ENCODE measurements around the gene ANKRD16. TPM values are rescaled to one million over a fixed set of nuclear protein-coding genes. Genes with fewer than 3 reads are reported as not detected.

Gene ANKRD16
- total RNA-seq, 2 donors from 2014 or later: 2.8 to 4.2 TPM

DNA sequence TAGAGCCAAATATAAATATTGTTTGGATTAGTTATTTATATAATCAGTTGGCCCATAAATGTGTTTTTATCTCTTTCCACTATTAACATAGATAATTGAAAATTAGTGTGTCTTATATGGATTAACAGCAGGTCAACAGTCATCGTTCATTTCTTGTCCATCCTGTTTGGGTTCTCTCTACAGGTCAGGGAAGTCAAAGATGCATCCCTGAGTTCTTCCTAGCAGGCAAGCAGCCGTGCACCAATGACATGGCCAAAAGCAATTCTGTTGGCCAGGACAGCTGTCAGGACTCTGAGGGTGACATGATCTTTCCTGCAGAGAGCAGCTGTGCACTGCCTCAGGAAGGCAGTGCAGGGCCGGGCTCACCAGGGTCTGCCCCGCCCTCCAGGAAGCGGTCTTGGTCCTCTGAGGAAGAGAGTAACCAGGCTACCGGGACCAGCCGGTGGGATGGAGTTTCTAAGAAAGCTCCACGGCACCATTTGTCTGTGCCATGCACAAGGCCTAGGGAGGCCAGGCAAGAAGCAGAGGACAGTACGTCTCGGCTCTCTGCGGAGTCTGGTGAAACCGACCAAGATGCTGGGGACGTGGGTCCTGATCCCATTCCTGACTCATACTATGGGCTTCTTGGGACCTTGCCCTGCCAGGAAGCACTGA lies 16.3 kb upstream of the ANKRD16 start:
- ATAC-seq (peak; percentile 39 to 82), DNase-seq (peak; percentile 44)
- intact Hi-C loops (cut with DNase I): no loop called here

DNA sequence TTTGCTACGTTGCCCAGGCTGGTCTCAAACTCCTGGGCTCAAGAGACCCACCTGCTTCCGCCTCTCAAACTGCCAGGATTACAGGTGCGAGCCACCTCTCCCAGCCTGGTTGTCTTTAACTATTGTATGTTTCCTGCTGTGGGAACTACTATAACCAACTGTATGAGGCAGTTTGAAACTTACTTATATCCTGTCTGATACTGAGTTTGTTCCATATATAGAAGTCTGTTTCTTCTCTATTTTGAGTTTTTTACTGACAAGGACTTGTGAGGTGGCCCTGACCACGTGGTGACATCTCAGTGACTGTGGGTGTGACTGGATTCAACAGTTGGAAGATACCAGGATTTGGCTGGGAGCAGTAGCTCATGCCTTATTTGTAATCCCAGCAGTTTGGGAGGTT lies 14.5 kb upstream of the ANKRD16 start:
- DNase-seq (no peak), ATAC-seq (peak; percentile 71 to 77)
- intact Hi-C loops (cut with DNase I): no loop called here

DNA sequence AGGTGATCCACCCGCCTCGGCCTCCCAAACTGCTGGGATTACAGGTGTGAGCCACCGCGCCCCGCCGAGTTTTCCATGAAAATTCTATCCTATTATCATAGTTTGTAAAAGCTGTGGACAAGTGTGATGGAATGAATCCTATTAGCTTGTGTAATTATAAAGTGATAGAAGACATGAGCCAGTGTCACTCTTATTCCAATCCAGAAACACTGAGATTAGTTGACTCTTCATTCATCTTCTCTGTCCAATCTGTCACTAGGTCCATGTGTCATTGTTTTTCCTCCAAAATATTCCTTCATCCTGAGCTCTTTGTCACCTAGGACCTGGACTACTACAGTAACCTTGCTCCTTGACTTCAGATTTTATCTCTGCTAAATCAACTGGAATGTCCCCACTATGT lies 13.9 kb upstream of the ANKRD16 start:
- ATAC-seq (peak; percentile 51 to 71), DNase-seq (no peak)
- intact Hi-C loops (cut with DNase I): no loop called here

DNA sequence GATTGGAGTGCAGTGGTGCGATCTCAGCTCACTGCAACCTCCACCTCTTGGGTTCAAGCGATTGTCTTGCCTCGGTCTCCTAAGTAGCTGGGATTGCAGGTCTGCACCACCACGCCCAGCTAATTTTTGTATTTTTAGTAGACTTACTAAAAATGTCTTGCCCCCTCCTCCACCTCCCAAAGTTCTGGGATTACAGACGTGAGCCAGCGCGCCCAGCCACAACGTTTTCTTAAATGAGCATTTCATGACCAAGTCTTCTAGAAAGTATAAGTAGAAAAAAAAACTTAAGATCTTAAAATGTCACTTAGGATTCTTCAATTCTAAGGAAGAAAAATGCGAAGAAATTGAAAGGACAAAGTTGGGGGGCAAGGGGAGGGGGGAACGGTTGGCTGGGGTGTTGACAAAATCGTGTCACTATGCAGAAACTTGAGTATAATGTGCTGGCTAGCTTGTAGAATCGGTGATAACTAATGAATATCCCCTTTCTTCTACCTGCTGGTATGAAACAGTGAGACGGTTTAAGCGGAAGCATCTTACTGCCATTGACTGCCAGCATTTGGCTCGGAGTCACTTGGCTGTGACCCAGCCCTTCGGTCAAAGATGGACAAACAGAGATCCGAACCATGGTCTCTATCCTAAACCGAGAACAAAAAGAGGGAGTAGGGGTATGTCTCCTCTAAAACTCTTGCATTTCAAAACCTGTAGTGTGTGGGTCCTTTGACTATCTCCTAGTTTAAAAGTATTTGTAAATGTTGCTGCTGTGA lies 13.0 kb upstream of the ANKRD16 start:
- DNase-seq (no peak), ATAC-seq (no peak)
- intact Hi-C loops (cut with DNase I): no loop called here

DNA sequence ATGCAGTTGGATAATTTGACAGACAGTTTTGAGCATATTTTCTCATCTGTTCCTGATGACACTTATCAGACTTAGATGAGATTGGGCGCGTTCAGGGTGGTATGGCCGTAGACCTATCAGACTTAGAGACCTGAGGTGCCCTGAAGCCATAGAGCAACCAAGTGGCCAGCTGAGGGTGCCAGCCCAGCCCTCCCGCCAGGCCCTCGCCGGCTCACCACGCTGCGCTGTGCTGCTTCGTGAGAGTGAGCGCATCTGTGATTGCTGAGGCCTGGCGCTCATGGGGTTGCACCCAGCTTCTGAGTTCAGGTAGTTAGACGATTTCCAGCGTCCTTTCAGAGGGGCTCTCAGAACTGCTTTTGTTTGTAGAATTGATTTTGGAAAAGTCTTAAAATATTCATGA lies 10.6 kb upstream of the ANKRD16 start:
- intact Hi-C loops (cut with DNase I): no loop called here
- DNase-seq (no peak), ATAC-seq (no peak)

DNA sequence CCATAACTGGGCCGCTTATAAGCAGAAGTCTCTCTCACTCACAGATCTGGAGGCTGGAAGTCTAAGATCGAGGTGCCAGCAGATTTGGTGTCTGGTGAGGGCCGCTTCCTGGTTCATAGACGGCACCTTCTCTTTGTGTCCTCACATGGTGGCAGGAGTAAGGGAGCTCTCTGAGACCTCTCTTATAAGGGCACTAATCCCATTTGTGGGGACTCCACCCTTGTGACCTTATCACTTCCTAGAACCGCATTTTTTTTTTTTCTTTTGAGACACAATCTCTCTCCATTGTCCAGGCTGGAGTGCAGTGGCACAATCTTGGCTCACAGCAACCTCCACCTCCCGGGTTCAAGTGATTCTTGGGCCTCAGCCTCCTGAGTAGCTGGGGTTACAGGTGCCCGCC lies 8.5 kb upstream of the ANKRD16 start:
- intact Hi-C loops (cut with DNase I): no loop called here
- DNase-seq (no peak), ATAC-seq (no peak)

DNA sequence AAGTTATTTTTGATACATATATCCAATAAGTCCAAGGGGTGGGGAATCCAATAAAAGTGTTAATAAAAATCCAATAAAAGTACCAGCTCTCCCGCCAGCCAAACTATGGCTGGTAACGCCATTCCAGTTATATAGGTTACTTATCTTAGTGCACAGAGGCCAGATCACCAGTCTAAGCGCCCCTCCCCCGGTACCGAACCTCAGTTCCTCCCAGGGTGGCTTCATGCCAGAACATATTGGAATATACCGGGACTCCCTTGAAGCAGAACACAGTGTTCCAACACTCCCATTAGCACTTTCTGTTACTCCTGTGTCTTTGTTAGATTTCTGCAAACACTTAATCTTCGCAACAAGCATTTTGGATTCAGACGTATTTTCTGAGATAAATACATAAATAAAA lies 7.8 kb upstream of the ANKRD16 start:
- intact Hi-C loops (cut with DNase I): no loop called here
- DNase-seq (no peak), ATAC-seq (no peak)

DNA sequence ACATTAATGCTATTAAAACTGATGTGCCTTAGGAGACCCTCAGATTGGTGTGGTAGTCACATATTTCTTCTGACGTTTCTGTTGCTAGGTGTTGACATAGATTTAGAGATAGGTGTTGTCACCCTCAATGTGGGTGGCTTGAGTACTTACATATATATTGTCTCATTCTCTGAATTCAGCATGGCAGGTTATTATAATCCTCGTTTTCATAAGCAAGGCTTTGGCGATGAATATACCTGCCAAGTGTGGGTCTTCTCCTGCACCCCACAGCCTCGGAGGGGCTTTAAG lies 7.3 kb upstream of the ANKRD16 start:
- ATAC-seq (no peak), DNase-seq (no peak)
- intact Hi-C loops (cut with DNase I): no loop called here

DNA sequence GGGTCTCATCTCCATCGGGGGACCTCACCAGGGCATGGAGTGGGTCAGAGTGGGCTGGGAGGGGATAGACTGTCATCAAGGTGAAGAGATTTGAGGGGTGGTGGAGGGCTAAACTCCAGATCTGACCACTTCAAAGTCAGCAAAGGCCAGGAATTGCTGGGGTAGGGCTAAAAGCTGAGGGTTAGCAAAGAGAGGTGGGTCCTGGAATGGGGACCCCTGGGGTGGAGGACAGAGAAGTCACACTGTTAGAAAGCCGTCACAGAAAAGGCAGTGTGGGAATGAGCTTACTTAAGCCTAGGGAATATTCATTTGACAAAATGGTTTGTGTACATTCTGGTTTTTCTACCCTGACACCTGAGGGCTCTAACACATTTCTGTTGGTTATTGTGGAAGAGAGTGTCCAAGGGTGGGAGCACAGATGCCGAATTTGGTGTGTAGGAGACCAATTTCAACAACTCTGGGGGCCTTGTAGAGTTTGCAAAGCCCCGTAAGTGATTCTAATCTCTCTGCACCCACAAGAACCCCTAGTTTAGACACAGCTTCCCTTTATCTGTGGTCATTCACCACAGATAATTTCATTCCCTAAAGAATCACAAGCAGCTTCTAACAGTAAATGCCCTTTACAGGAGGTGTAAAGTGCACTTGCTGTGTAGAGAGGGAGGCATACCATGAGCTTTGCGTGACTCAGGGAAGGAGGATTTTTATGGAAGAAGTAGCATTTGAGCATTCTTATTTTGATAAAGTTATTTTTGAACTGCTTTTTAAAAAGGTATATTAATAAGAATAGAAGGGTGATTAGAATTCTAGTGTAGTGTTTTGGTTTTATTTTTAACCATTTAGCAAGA lies 6.7 kb upstream of the ANKRD16 start:
- no peak for ATAC-seq
- intact Hi-C loops (cut with DNase I): no loop called here
- no peak for DNase-seq

DNA sequence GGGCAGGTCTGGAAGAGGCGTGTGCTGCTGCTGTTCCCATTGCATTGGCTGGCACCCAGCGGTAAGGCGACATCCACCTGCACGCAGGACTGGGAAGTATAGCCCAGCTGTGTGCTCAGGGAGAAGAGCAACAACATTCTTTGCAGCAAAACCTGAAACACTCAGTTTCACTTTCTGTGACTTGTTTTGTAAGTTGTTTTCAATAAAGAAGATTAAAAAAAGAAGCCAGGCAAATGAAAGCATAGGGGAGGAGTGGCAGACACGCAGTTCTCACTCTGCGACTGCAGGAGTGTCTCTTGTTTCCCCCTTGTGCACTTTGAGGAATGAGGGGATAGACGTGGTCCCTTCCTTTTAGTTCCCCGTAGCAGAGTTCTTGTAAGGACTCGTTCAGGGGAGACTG lies 6.1 kb upstream of the ANKRD16 start:
- DNase-seq (no peak), ATAC-seq (no peak)
- intact Hi-C loops (cut with DNase I): no loop called here

DNA sequence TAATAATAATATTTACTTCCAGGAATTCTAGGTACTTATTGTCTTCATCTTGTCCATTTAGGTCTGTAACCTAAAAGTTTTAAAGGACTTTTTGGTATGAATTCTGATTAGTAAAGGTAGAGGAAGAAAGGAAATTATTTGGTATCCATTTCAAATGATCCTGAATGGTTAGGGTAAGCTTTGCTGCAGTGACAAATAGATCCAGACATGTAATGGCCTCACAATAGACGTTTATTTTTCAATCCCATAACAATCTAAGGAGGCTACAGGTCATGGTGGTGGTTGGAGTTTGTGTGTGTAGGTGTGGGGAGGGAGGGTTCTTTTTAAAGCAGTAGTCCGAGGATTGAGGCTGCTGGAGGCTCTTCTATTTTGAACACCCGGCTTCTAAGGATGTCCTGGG lies 5.7 kb upstream of the ANKRD16 start:
- no peak for DNase-seq
- no peak for ATAC-seq
- intact Hi-C loops (cut with DNase I): no loop called here

DNA sequence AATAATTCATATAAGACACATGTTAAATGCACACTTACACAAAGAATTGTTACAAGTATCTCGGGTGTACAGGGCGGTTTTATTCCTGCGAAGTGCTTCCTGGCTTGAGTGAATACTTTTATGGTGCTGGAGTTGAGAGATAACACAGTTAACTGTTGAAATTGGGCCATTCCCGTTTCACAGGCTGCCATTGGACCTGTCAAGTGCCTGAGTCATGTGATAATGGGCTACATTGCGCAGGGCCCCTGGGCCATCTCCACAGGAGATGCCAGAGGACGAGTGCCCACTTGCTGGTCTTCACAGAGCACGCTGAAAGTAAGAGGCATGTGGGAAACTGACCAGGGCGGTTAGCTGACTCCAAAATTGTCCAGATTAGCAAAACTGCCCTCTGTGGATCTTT lies 5.2 kb upstream of the ANKRD16 start:
- intact Hi-C loops (cut with DNase I): no loop called here
- ATAC-seq (peak; percentile 51 to 53), DNase-seq (peak; percentile 53)

DNA sequence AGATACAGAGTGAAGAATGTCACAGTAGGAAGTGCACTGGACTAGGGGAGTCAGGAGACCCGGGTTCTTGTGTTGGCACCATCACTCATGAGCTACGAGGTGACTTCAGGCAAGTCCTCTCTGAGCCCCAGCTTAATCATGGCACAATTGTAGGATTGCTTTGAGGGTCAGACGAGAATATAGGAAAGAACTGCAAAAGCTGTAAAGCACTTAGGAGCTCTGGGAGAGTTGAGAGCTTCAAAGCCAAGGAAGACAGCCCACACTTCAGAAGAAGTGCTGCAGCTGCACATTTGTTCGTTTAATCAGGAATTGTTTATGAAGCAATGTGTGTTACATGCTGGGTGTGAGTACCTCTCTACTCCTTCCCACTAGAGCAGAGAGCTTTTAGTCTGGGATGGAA lies 4.7 kb upstream of the ANKRD16 start:
- intact Hi-C loops (cut with DNase I): no loop called here
- no peak for DNase-seq

DNA sequence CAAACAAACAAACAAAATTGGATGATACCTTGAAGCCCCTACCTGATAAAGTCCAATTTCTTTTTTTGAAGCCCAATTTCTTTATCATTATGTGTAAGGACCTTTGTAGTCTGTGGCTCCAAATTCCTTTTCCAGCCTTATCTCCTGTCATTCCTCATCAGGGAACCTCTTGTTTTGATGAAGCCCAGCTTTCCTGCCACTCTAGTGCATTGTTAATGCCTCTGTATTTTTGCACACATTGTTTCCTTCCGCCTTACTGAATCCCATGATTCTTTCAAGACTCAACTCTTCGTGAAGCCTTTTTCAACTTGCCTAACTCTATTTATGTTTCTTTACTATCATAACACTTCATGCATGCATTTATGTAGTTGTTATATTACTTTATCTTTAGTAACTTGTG lies 3.6 kb upstream of the ANKRD16 start:
- DNase-seq: no peak
- intact Hi-C loops (cut with DNase I): no loop called here
- ATAC-seq: no peak

More for the DNA sequence above, 4.7 kb upstream of the ANKRD16 start:
- no peak for ATAC-seq

DNA sequence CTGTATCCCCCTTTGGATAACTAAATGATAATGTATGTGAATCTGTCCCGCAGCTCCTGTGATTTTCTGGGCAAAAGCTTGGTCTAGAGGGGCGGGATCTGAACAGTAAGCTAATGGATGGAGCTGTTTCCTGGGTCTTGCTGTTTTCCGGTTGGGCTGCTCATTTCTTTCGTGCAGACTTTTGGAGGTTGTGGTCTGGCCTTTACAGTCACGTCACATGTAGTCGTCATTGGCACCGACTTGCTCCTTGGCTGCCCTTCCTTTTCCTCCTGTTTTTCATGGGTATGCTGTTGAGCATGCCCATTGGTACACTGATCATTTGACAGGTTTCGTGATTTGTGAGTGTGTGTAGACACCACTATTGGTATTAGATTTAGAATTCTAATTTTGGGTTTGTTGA lies 2.3 kb upstream of the ANKRD16 start:
- ATAC-seq: no peak
- intact Hi-C loops (cut with DNase I): no loop called here
- DNase-seq: no peak

DNA sequence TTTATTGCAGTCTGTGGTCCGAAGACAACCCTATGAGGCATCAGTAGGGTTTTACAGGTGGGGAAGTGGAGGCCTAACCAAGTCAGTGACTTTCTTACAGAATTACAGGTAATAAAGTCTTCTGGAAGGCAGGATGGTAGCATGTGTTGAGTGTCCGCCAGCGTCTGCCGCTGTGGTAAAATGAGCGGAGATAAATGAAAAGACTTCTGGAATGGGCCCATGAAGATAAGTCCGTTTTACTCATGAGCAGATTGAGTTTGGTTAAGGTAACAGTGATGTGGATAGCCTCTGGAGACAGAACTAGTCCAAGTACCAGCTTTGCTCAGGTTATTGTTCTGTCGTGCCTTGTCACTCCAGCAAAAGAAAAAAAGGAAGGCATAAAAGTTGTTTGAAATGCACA lies 1.3 kb upstream of the ANKRD16 start:
- no peak for DNase-seq
- intact Hi-C loops (cut with DNase I): no loop called here
- no peak for ATAC-seq

DNA sequence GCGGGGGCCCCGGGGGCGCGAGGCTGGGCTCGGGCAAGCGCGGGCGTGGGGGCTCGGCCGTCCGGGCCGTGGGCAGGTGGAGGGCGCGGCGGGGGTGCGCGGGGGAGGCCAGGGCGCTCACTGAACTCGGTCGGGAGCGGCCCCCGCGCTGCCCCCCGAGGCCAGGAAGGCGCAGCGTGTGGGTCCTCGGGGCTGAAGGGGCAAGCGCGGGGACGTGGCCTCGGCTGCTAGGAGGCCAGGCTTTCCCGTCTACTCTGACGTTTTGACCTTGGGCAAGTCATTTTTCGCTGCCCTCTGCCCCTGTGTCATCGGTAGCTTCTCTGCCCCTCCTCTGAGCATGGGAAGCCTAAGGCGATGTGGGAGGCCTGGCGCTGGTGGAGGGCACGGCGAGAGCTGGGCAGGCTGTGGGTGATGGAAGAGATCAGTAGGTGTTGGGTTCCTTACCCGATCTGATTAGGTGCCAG lies 791 bp upstream of the ANKRD16 start:
- ATAC-seq (no peak), DNase-seq (peak; percentile 48)
- intact Hi-C loops (cut with DNase I): no loop called here

DNA sequence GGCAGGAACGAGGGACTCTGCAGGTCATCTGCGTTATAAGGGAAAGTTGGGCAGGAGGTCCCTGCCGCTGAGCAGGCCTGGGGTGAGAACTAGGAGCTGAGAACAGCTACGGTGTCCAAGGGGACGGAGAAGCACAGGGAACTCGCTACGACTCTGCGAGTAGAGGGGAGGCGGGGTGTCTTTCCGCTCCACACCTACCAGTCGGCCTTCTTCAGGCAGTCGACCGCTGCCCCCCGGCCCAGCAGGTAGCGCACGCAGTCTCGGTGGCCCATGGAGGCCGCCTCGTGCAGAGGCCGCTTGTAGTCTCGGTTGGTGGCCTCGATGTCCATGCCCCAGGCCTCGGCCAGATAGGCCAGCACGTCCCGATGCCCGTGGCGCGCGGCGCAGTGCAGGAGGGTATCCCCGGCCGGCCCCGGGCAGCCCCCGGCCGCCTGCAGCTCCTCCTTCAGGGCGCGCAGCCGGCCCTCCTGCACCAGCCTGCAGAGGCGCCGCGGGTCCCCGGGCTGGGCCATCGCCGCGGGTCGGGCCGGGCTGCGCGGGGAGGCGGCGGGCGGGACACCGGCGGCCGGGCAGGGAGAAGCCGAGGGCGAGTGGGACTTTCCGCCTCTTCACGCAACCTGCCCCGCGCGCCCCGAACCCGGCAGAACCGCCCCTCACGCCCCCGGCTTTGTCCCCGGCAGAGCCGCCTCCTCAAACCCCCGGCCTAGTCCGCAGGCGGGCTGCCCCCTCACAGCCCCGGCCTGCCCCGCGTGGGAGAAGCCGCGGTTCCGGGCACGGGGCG lies 660 bp downstream of the ANKRD16 start:
- intact Hi-C loops (cut with DNase I): loop anchor here in 1 of 2 donors (5.0 kb wide), 1 partner anchor 77 kb away; the partner anchor contains the start of gene GDI2
- ATAC-seq (peak; percentile 44 to 46), DNase-seq (peak; percentile 38)

DNA sequence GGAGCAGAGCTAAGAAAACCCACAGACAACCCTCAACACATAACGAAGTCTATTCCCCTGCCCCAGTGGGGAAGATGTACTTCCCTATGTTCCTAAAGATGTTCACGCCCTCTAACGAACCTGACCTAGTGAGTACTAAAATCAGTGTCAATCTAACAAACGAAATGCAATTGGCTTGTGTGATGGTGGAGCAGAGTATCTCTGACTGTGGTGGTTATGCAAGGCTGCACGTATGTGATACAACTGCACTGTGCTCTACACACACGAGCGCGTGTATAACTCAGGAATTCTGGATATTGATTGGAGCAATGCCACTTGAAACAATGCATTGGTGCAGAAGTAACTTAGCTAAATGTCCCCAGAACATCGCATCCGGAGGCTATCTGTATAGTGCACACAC lies 1.3 kb downstream of the ANKRD16 start:
- intact Hi-C loops (cut with DNase I): loop anchor here in 1 of 2 donors (5.0 kb wide), 1 partner anchor 76 kb away; the partner anchor contains the start of gene GDI2
- no peak for ATAC-seq
- DNase-seq: no peak
